Skeletal muscle tissue (tissue), 4 donors: ENCODE measurements around the gene ZSWIM1. TPM values are rescaled to one million over a fixed set of nuclear protein-coding genes. Genes with fewer than 3 reads are reported as not detected.
"Not testable (repeated sequence)": the region's sequence is repeated elsewhere in the genome, so short reads cannot be mapped to it uniquely, and the experiment has no call there.

Experiments used
- H3K27ac ChIP-seq: one replicate; pipeline ENCODE4 v1.7.0; 2013; ENCODE audit warnings: mild to moderate bottlenecking, low read depth, low read length, inconsistent platforms
- H3K27me3 ChIP-seq, 3 donors: one replicate each; pipeline ENCODE4 v1.7.0; 2013; ENCODE audit warnings: low read length in 3 of 3; ENCODE audit not compliant: control insufficient read depth in 3 of 3, insufficient read depth in 3 of 3
- H3K36me3 ChIP-seq, 3 donors: one replicate each; pipeline ENCODE4 v1.7.0; 2013; ENCODE audit warnings: low read length in 3 of 3; ENCODE audit not compliant: control insufficient read depth in 3 of 3, insufficient read depth in 3 of 3
- H3K4me1 ChIP-seq, 3 donors: one replicate each; pipeline ENCODE4 v1.7.0; 2013; ENCODE audit warnings: low read length in 3 of 3, mild to moderate bottlenecking in 3 of 3; ENCODE audit not compliant: control insufficient read depth in 3 of 3, insufficient read depth in 3 of 3
- H3K4me3 ChIP-seq, 3 donors: one replicate each; pipeline ENCODE4 v1.7.0; 2013; ENCODE audit warnings: low read length in 3 of 3
- H3K9ac ChIP-seq, 3 donors: one replicate each; pipeline ENCODE4 v1.7.0; 2013; ENCODE audit warnings: low read length in 3 of 3, mild to moderate bottlenecking in 3 of 3, moderate library complexity in 2 of 3, low read depth in 1 of 3
- H3K9me3 ChIP-seq, 3 donors: one replicate each; pipeline ENCODE4 v1.7.0; 2013; ENCODE audit warnings: low read length in 3 of 3; ENCODE audit not compliant: control insufficient read depth in 3 of 3
- total RNA-seq: library from RNA; depleted of rRNA; stranded (reverse); fragments of >200 nt; gene quantifications from one replicate; pipeline ENCODE4 v1.2.3, GENCODE V29; 2014
- donor health status: Osteomylitis.

ZSWIM1 gene
- total RNA-seq, 1 donor from 2014 or later: 3.1 TPM

GRCh38 chr20:45894797-45895196, 13.8 kb downstream of the ZSWIM1 start:
- Histone ChIP-seq H3K9ac (no peak overlapping the region), H3K36me3 (peaks cover 57 to 62% (median 57%) of the 10 kb centered on the region in 3 donors), H3K9me3 (no peaks in the 10 kb centered on the region), H3K27me3 (no peaks in the 10 kb centered on the region), H3K27ac (no peak overlapping the region), H3K4me3 (no peak overlapping the region), H3K4me1 (peaks cover 24 to 30% (median 25%) of the 10 kb centered on the region in 3 donors)

GRCh38 chr20:45896641-45897161, 15.7 kb downstream of the ZSWIM1 start:
- Histone ChIP-seq H3K9me3 (no peaks in the 10 kb centered on the region), H3K36me3 (peaks cover 57 to 62% (median 57%) of the 10 kb centered on the region in 3 donors), H3K9ac (no peak overlapping the region), H3K4me3 (no peak overlapping the region), H3K27me3 (no peaks in the 10 kb centered on the region), H3K27ac (no peak overlapping the region), H3K4me1 (peaks cover 15 to 16% (median 15%) of the 10 kb centered on the region in 3 donors)

- no peak overlapping the region for H3K4me3 ChIP-seq
Observed at GRCh38 chr20:45897289-45897688, 16.3 kb downstream of the ZSWIM1 start.

GRCh38 chr20:45897692-45898091, 16.7 kb downstream of the ZSWIM1 start:
- Histone ChIP-seq H3K9ac (no peak overlapping the region), H3K27ac (no peak overlapping the region), H3K27me3 (no peaks in the 10 kb centered on the region), H3K4me1 (peaks cover 5 to 6% (median 5%) of the 10 kb centered on the region in 3 donors), H3K4me3 (no peak overlapping the region), H3K9me3 (no peaks in the 10 kb centered on the region), H3K36me3 (peaks cover 52 to 59% (median 53%) of the 10 kb centered on the region in 3 donors)

More at GRCh38 chr20:45897289-45897688, 16.3 kb downstream of the ZSWIM1 start:
- Histone ChIP-seq H3K27ac (no peak overlapping the region), H3K9ac (no peak overlapping the region), H3K27me3 (no peaks in the 10 kb centered on the region), H3K9me3 (no peaks in the 10 kb centered on the region), H3K36me3 (peaks cover 54 to 62% (median 57%) of the 10 kb centered on the region in 3 donors), H3K4me1 (peaks cover 9 to 10% (median 9%) of the 10 kb centered on the region in 3 donors)

- Histone ChIP-seq H3K9me3 (no peaks in the 10 kb centered on the region), H3K9ac (no peak overlapping the region), H3K27me3 (no peaks in the 10 kb centered on the region), H3K27ac (no peak overlapping the region), H3K4me1 (peaks cover 0 to under 1% (median 0%) of the 10 kb centered on the region in 3 donors), H3K4me3 (no peak overlapping the region), H3K36me3 (peaks cover 47 to 53% (median 47%) of the 10 kb centered on the region in 3 donors)
Observed at GRCh38 chr20:45898285-45898684, 17.3 kb downstream of the ZSWIM1 start.

GRCh38 chr20:45899046-45899835, 18.2 kb downstream of the ZSWIM1 start:
- no peaks in the 10 kb centered on the region for H3K4me1 ChIP-seq
- H3K4me3 ChIP-seq: no peak overlapping the region
- H3K36me3 ChIP-seq: peaks cover 40 to 46% (median 41%) of the 10 kb centered on the region in 3 donors
- no peak overlapping the region for H3K9ac ChIP-seq
- no peak overlapping the region for H3K27ac ChIP-seq
- no peaks in the 10 kb centered on the region for H3K9me3 ChIP-seq
- no peaks in the 10 kb centered on the region for H3K27me3 ChIP-seq

- H3K36me3 ChIP-seq: peaks cover 28 to 34% (median 29%) of the 10 kb centered on the region in 3 donors
- H3K9ac ChIP-seq, H3K4me3 ChIP-seq, H3K9me3 ChIP-seq, H3K27me3 ChIP-seq, H3K27ac ChIP-seq, H3K4me1 ChIP-seq: not testable (repeated sequence)
Observed at GRCh38 chr20:45901332-45901731, 20.3 kb downstream of the ZSWIM1 start.

- no peaks in the 10 kb centered on the region for H3K4me1 ChIP-seq
- H3K4me3 ChIP-seq: no peak overlapping the region
- H3K9ac ChIP-seq: no peak overlapping the region
- H3K27ac ChIP-seq: no peak overlapping the region
- H3K9me3 ChIP-seq: no peaks in the 10 kb centered on the region
- H3K36me3 ChIP-seq: peaks cover 20 to 26% (median 22%) of the 10 kb centered on the region in 3 donors
- H3K27me3 ChIP-seq: no peaks in the 10 kb centered on the region
Observed at GRCh38 chr20:45902199-45902701, 21.2 kb downstream of the ZSWIM1 start.

- Histone ChIP-seq H3K27ac (no peak overlapping the region), H3K9me3 (no peaks in the 10 kb centered on the region), H3K27me3 (no peaks in the 10 kb centered on the region), H3K4me3 (no peak overlapping the region), H3K9ac (no peak overlapping the region), H3K36me3 (peaks cover 0 to 7% (median 3%) of the 10 kb centered on the region in 3 donors), H3K4me1 (peaks cover 0 to 2% (median 0%) of the 10 kb centered on the region in 3 donors)
Observed at GRCh38 chr20:45904583-45905504, 23.8 kb downstream of the ZSWIM1 start.
